ENCODE results near the gene ST6GALNAC4. TPM values are rescaled to one million over a fixed set of nuclear protein-coding genes. Genes with fewer than 3 reads are reported as not detected.
"Not testable (repeated sequence)": the region's sequence is repeated elsewhere in the genome, so short reads cannot be mapped to it uniquely, and the experiment has no call there.

ST6GALNAC4 gene
- total RNA-seq, 1 donor from 2014 or later = 21.4 TPM

DNA sequence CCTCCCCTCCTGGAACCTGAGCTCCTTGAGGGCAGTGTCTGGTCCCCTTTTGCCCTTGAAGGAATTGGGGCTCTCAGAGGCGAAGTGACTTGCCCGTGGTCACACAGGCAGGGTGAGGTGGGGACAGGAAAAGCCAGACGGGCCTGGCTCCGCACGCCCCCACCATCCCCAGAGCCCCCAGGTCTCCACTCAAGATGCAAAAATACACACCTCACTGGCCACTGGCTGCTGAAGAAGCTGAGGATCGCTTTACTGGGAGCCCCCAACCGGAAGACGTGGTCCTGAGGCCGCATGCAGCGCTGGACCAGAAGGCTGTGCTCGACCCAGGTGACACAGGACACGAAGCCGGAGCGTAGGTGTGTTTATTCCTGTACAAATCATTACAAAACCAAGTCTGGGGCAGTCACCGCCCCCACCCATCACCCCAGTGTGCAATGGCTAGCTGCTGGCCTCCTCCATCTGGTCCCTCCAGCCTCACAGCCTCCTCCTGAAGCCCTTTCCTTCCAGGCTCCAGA lies 31.8 kb downstream of the ST6GALNAC4 start:
- no peaks in the 10 kb centered on the region for H3K27me3 Mint-ChIP-seq (ENCODE audit: unreplicated experiment)
- peak overlapping the region; percentile 10 for H3K4me3 Mint-ChIP-seq (ENCODE audit: unreplicated experiment)
- DNase-seq (ENCODE audit: extremely low spot score, unreplicated experiment) = no peak
- TF ChIP-seq, protein P1, sequence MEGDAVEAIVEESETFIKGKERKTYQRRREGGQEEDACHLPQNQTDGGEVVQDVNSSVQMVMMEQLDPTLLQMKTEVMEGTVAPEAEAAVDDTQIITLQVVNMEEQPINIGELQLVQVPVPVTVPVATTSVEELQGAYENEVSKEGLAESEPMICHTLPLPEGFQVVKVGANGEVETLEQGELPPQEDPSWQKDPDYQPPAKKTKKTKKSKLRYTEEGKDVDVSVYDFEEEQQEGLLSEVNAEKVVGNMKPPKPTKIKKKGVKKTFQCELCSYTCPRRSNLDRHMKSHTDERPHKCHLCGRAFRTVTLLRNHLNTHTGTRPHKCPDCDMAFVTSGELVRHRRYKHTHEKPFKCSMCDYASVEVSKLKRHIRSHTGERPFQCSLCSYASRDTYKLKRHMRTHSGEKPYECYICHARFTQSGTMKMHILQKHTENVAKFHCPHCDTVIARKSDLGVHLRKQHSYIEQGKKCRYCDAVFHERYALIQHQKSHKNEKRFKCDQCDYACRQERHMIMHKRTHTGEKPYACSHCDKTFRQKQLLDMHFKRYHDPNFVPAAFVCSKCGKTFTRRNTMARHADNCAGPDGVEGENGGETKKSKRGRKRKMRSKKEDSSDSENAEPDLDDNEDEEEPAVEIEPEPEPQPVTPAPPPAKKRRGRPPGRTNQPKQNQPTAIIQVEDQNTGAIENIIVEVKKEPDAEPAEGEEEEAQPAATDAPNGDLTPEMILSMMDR (IDR thresholded peaks at IDR 0.05) = no peak
- H3K36me3 Mint-ChIP-seq (ENCODE audit: unreplicated experiment) = peaks cover 22% of the 10 kb centered on the region
- peaks cover 30% of the 10 kb centered on the region for H3K4me1 Mint-ChIP-seq (ENCODE audit: unreplicated experiment)
- no peaks in the 10 kb centered on the region for H3K9me3 Mint-ChIP-seq (ENCODE audit: unreplicated experiment)
- H3K27ac Mint-ChIP-seq (ENCODE audit: unreplicated experiment) = peak overlapping the region; percentile 78

DNA sequence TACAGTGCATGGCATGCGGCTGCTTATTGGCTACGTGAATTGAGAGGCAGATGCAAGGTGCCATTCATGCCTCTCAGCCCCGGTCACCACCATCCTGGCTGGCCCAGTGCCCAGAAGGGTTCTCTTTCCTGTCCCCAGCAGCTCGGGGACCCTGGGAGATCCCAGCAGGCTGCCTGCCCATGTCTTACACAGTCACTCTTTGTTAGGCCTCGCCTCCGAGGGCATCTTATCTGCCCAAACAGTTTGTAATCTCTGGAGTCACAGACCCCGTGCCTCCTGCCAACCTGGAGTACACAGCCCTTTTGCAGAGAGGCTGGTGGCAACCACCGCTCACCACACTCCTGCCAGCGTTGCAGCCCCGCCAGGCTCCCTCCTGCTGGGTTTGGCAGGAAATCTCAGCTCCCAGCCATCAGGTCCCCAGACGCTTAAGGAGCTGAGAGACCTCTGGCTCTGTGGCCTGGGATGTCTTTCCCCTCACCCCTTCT lies 32.4 kb downstream of the ST6GALNAC4 start:
- Mint-ChIP-seq H3K27me3 (ENCODE audit: unreplicated experiment) (no peaks in the 10 kb centered on the region), H3K36me3 (ENCODE audit: unreplicated experiment) (peaks cover 22% of the 10 kb centered on the region), H3K4me3 (ENCODE audit: unreplicated experiment) (peak overlapping the region; percentile 10), H3K9me3 (ENCODE audit: unreplicated experiment) (no peaks in the 10 kb centered on the region), H3K27ac (ENCODE audit: unreplicated experiment) (peak overlapping the region; percentile 78), H3K4me1 (ENCODE audit: unreplicated experiment) (peaks cover 30% of the 10 kb centered on the region)
- no peak for DNase-seq (ENCODE audit: extremely low spot score, unreplicated experiment)
- TF ChIP-seq, protein P1 (IDR thresholded peaks at IDR 0.05) = no peak

DNA sequence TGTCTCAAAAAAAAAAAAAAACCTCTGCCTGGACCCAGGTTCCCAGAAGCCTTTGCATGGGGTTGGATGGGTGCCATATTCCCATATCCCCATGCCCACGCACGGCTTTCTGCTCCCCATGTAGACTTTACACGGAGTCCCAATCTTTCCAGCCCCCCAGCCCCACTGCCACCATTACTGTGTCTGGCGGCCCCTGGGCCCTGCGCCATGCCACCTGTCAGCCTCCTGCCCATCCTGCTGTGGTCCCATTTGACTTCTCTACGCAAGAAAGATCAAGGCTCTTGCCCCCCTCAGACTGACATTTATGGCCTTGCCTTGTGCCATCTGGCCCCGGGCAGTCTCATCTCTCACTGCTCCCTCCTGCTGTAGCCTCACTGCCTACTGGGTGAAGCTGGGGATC lies 32.9 kb downstream of the ST6GALNAC4 start:
- Mint-ChIP-seq H3K4me3 (ENCODE audit: unreplicated experiment) (no peak overlapping the region), H3K9me3 (ENCODE audit: unreplicated experiment) (no peaks in the 10 kb centered on the region), H3K36me3 (ENCODE audit: unreplicated experiment) (peaks cover 22% of the 10 kb centered on the region), H3K27me3 (ENCODE audit: unreplicated experiment) (no peaks in the 10 kb centered on the region), H3K27ac (ENCODE audit: unreplicated experiment) (peak overlapping the region; percentile 78), H3K4me1 (ENCODE audit: unreplicated experiment) (peaks cover 30% of the 10 kb centered on the region)
- no peak for DNase-seq (ENCODE audit: extremely low spot score, unreplicated experiment)
- TF ChIP-seq, protein P1 (IDR thresholded peaks at IDR 0.05) = no peak

DNA sequence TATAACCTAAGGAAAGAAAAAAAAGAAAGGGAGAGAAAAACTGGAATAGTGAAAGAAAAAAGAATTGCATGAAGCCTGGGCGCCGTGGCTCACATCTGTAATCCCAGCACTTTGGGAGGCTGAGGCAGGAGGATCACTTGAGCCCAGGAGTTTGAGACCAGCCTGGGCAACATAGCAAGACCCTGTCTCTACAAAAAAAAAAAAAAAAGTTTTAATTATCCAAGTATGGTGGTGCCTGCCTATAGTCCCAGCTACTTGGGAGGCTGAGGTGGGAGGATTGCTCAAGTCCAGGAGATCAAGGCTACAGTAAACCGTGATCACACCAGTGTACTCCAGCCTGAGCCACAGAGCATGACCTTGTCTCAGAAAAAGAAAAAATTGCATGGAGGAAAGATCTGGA lies 35.1 kb downstream of the ST6GALNAC4 start:
- H3K4me3 Mint-ChIP-seq (ENCODE audit: unreplicated experiment); DNase-seq (ENCODE audit: extremely low spot score, unreplicated experiment); H3K9me3 Mint-ChIP-seq (ENCODE audit: unreplicated experiment); H3K27ac Mint-ChIP-seq (ENCODE audit: unreplicated experiment); H3K27me3 Mint-ChIP-seq (ENCODE audit: unreplicated experiment): not testable (repeated sequence)
- Mint-ChIP-seq H3K4me1 (ENCODE audit: unreplicated experiment) (peaks cover 40% of the 10 kb centered on the region), H3K36me3 (ENCODE audit: unreplicated experiment) (peaks cover 13% of the 10 kb centered on the region)

DNA sequence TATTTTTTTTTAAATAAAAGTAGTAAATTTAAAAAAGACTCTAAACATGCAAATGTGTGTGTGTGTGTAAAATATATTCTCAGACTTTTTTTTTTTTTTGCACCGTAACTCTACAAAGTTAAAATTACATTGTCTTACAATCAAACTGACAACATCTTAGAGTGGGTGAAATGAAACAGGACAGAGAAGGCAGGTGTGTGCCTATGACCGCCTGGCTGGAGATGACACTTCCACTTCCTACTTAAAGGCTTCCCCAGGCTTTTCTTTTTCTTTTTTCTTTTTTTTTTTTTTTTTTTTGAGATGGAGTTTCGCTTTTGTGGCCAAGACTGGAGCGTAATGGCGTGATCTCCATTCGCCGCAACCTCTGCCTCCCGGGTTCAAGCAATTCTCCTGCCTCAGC lies 36.7 kb downstream of the ST6GALNAC4 start:
- Mint-ChIP-seq H3K4me3 (ENCODE audit: unreplicated experiment) (no peak overlapping the region), H3K9me3 (ENCODE audit: unreplicated experiment) (no peaks in the 10 kb centered on the region), H3K27ac (ENCODE audit: unreplicated experiment) (no peak overlapping the region), H3K36me3 (ENCODE audit: unreplicated experiment) (peaks cover 8% of the 10 kb centered on the region), H3K27me3 (ENCODE audit: unreplicated experiment) (no peaks in the 10 kb centered on the region), H3K4me1 (ENCODE audit: unreplicated experiment) (peaks cover 44% of the 10 kb centered on the region)
- DNase-seq (ENCODE audit: extremely low spot score, unreplicated experiment) = no peak
- TF ChIP-seq, protein P1 (IDR thresholded peaks at IDR 0.05) = no peak
